PC-9 (cell line): ENCODE data around the gene RAB9B. TPM values are rescaled to one million over a fixed set of nuclear protein-coding genes. Genes with fewer than 3 reads are reported as not detected.
A peak's percentile ranks its signal among the peaks of the same experiment; 100 is the strongest.

Experiments
- Bru-seq: library from RNA; stranded (reverse); fragments of 400-500 nt; gene quantifications from one replicate; lab custom pipeline; 2021; lab: Mats Ljungman, UMichigan
- BruChase-seq, 2 experiments: library from RNA; stranded (reverse); fragments of 400-500 nt; gene quantifications; one replicate each; lab custom pipeline; 2021; lab: Mats Ljungman, UMichigan
- BruUV-seq: library from RNA; stranded (reverse); fragments of 400-500 nt; replicated peaks from 2 replicates; lab custom pipeline; 2021; lab: Mats Ljungman, UMichigan
- CTCF ChIA-PET: fragments of 300-600 bp; sonication (Branson Sonifier 250); formaldehyde crosslinking; loops from one replicate; lab custom pipeline; 2022; ENCODE audit warnings: antibody characterized with exemption; lab: Charles Lee
- POLR2A ChIA-PET: fragments of 300-600 bp; sonication (Branson Sonifier 250); formaldehyde crosslinking; loops from one replicate; lab custom pipeline; 2022; ENCODE audit warnings: antibody characterized with exemption; ENCODE audit not compliant: unreplicated experiment; lab: Charles Lee
- DNase-seq, 2 experiments: peaks; one replicate each; pipeline versions ENCODE4 v3.0.0 to v3.0.0-alpha.2; 2015 to 2022; ENCODE audit warnings: mixed read lengths in 1 of 2
- H2AFZ ChIP-seq: fragments of 200-600 bp; sonication (generic); 2 replicates; pipeline ENCODE4 v1.8.1; 2017; ENCODE audit warnings: antibody characterized with exemption
- H3F3A ChIP-seq: fragments of 200-600 bp; sonication (generic); 2 replicates; pipeline ENCODE4 v1.8.1; 2017; ENCODE audit warnings: antibody characterized with exemption, mild to moderate bottlenecking, low read depth; ENCODE audit not compliant: insufficient read depth
- H3K27ac ChIP-seq: fragments of 200-600 bp; sonication (generic); 2 replicates; pipeline ENCODE4 v1.6.1; 2016; ENCODE audit warnings: mixed run types
- H3K27me3 ChIP-seq: fragments of 200-600 bp; sonication (generic); 2 replicates; pipeline ENCODE4 v1.6.1; 2016; ENCODE audit warnings: low read depth, mixed run types; ENCODE audit not compliant: insufficient read depth
- H3K36me3 ChIP-seq: fragments of 200-600 bp; sonication (generic); 2 replicates; pipeline ENCODE4 v1.6.1; 2016; ENCODE audit warnings: low read depth, mixed run types
- H3K4me1 ChIP-seq: fragments of 200-600 bp; sonication (generic); replicated peaks from 2 replicates; pipeline ENCODE4 v1.6.1; 2016; ENCODE audit warnings: mixed run types; ENCODE audit not compliant: insufficient read depth
- H3K4me2 ChIP-seq: fragments of 200-600 bp; sonication (generic); 2 replicates; pipeline ENCODE4 v1.6.1; 2017; ENCODE audit warnings: mixed run types
- H3K4me3 ChIP-seq: fragments of 200-600 bp; sonication (generic); 2 replicates; pipeline ENCODE4 v1.6.1; 2016; ENCODE audit warnings: mixed run types
- H3K79me2 ChIP-seq: fragments of 200-600 bp; sonication (generic); 2 replicates; pipeline ENCODE4 v1.6.1; 2017; ENCODE audit warnings: low read depth, mixed run types
- H3K9me2 ChIP-seq: fragments of 200-600 bp; sonication (generic); 2 replicates; pipeline ENCODE4 v1.8.1; 2017; ENCODE audit warnings: mild to moderate bottlenecking; ENCODE audit not compliant: insufficient read depth
- H3K9me3 ChIP-seq: fragments of 200-600 bp; sonication (generic); 2 replicates; pipeline ENCODE4 v1.8.1; 2016; ENCODE audit warnings: low read depth; ENCODE audit not compliant: insufficient read depth
- H4K20me1 ChIP-seq: fragments of 200-600 bp; sonication (generic); 2 replicates; pipeline ENCODE4 v1.8.1; 2017; ENCODE audit not compliant: insufficient read depth
- CTCF ChIP-seq: fragments of 200-600 bp; sonication (generic); conservative IDR thresholded peaks from 2 replicates; pipeline ENCODE4 v1.6.1; 2017; ENCODE audit warnings: mixed run types, antibody characterized with exemption, mild to moderate bottlenecking, moderate library complexity
- EZH2 ChIP-seq: fragments of 200-600 bp; sonication (generic); IDR thresholded peaks from 2 replicates; pipeline ENCODE4 v1.8.0; 2017; ENCODE audit warnings: antibody characterized with exemption, low read depth
- intact Hi-C: fragments of 100-400 bp; cut with micrococcal nuclease; formaldehyde crosslinking; loops from one replicate; pipeline ENCODE4 v1.10.0; 2022; ENCODE audit not compliant: unreplicated experiment
- long read RNA-seq: library from polyadenylated mRNA; stranded (forward); transcript quantifications from one replicate; pipeline ENCODE4 v2.0.0, GENCODE V29; 2022
- total RNA-seq: library from RNA; stranded (reverse); gene quantifications from 2 replicates; pipeline ENCODE4 v1.2.3, GENCODE V29; 2021

RAB9B gene
- not detected in 2 replicates for total RNA-seq
- not detected for Bru-seq, nascent RNA
- not detected for BruChase-seq, experiment 1, labeled RNA remaining after a 2-hour chase
- not detected for BruChase-seq, experiment 2, labeled RNA remaining after a 6-hour chase
- long read RNA-seq = 0 reads

- CTCF ChIA-PET = interaction anchor here (0.6 kb wide), 1 partner anchor 343 kb away, joined by 7 read pairs; no protein-coding TSS in a partner anchor
- no peak within 1 kb of the TSS for H2AFZ ChIP-seq
- BruUV-seq = no TSS peak
- H3K9me2 ChIP-seq = no peaks in the 10 kb centered on the region
- intact Hi-C loops = no loop called here
- H3K9me3 ChIP-seq = no peaks in the 10 kb centered on the region
- DNase-seq = no peak
- TF ChIP-seq EZH2 (no peak), CTCF (no peak)
- H4K20me1 ChIP-seq = no peaks in the 10 kb centered on the region
- no peaks in the 10 kb centered on the region for H3K36me3 ChIP-seq
- H3K79me2 ChIP-seq = no peaks in the 10 kb centered on the region
- POLR2A ChIA-PET = no interaction called here
- peaks cover 24% of the 10 kb centered on the region for H3K27me3 ChIP-seq
- no peak within 1 kb of the TSS for H3K4me3 ChIP-seq
- H3F3A ChIP-seq = no peaks in the 10 kb centered on the region
- H3K4me2 ChIP-seq = no peak within 1 kb of the TSS
- H3K27ac ChIP-seq = no peak within 1 kb of the TSS
- H3K4me1 ChIP-seq = no peaks in the 10 kb centered on the region
These were observed at the start of gene RAB9B for GRCh38 chrX:103831803-103832544. Gene RAB9B, minus strand, starts transcription at chrX:103832257. Its CDS starts 6,473 bp downstream, at chrX:103825784.

DNA sequence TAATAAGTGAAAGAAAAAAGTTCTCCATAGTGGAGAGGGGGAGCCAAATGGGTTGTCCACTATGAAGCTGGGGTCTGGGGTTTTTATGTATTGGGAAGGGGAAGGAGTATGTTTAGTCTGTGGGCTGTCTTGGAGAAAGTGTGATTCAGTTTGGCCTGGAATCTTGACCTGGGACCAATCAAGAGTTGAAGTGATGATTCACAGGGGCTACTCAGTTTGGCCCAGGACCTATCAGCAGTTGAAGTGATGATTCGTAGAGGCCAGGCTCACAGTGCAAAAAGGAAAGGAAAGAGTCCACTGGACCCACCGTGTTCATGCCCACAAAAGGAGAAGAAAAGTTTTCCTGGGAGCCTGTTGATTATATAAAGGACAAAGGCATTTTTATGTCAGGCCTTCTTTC is 47.3 kb upstream of the RAB9B start:
- Histone ChIP-seq H3F3A (no peaks in the 10 kb centered on the region), H3K9me2 (no peaks in the 10 kb centered on the region), H3K36me3 (no peaks in the 10 kb centered on the region), H3K27me3 (no peaks in the 10 kb centered on the region), H3K27ac (no peak overlapping the region), H4K20me1 (no peaks in the 10 kb centered on the region), H2AFZ (no peak overlapping the region), H3K4me1 (no peaks in the 10 kb centered on the region), H3K4me2 (no peak overlapping the region), H3K4me3 (no peak overlapping the region), H3K9me3 (no peaks in the 10 kb centered on the region), H3K79me2 (no peaks in the 10 kb centered on the region)
- POLR2A ChIA-PET = no interaction called here
- intact Hi-C loops = no loop called here
- CTCF ChIA-PET = no interaction called here
- no peak for TF ChIP-seq CTCF
- no peak for TF ChIP-seq EZH2
- no peak for DNase-seq
- no TSS peak for BruUV-seq

DNA sequence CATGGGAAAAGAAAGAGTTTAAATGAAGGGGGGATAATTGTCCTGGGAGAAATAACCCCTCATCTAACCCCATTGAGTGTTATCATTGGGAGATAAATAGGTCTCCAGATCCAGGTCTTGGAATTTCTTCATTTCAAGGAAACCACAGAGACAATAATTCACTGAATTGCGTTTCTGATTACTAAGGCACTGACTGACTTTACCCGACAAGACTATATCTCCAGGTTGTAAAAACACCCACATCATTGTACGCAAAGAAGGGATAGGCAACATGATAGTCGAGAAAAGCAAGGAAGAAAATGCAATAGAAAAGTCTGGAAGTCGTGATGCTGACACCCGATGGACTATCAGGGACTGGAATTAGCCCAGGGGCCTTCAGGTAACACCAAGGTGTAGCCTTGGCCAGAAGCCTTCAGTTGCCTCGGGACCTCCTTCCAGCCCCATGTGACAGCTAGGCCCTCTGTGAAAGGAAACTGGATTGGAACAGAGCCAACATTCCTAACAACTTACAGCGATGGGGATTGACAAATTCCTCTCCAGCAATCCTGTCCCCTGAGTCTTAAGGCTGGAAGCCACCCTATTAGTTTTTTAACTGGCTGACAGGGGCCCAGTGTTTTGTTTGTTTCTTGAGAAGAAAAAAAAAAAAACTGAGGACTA is 46.5 kb upstream of the RAB9B start:
- Histone ChIP-seq H3K4me2 (0 out of 2 replicates have a peak overlapping the region, but pooled peaks have one; percentile 1), H3K36me3 (no peaks in the 10 kb centered on the region), H3K79me2 (no peaks in the 10 kb centered on the region), H3F3A (no peaks in the 10 kb centered on the region), H3K27ac (no peak overlapping the region), H3K27me3 (no peaks in the 10 kb centered on the region), H2AFZ (no peak overlapping the region), H3K9me2 (no peaks in the 10 kb centered on the region), H4K20me1 (no peaks in the 10 kb centered on the region), H3K9me3 (no peaks in the 10 kb centered on the region), H3K4me3 (no peak overlapping the region), H3K4me1 (no peaks in the 10 kb centered on the region)
- no TSS peak for BruUV-seq
- intact Hi-C loops = no loop called here
- ChIA-PET POLR2A (no interaction called here), CTCF (no interaction called here)
- TF ChIP-seq CTCF (no peak), EZH2 (no peak)
- DNase-seq = peak; percentile 6 to 62
